Measurements from ENCODE around the gene SNAPIN.
A peak's percentile ranks its signal among the peaks of the same experiment; 100 is the strongest.

SNAPIN gene

GRCh38 chr1:153658400-153659174 is at the start of gene SNAPIN:
TSS of gene SNAPIN (plus strand) at chr1:153658703. CDS start at chr1:153658744, 41 bp downstream.
- DNase-seq (ENCODE audit: low read depth, low spot score) = peak; percentile 88
- peak within 1 kb of the TSS; percentile 70 for H3K4me3 ChIP-seq (ENCODE audit: low read depth, low read length)
- TF ChIP-seq, protein P1, sequence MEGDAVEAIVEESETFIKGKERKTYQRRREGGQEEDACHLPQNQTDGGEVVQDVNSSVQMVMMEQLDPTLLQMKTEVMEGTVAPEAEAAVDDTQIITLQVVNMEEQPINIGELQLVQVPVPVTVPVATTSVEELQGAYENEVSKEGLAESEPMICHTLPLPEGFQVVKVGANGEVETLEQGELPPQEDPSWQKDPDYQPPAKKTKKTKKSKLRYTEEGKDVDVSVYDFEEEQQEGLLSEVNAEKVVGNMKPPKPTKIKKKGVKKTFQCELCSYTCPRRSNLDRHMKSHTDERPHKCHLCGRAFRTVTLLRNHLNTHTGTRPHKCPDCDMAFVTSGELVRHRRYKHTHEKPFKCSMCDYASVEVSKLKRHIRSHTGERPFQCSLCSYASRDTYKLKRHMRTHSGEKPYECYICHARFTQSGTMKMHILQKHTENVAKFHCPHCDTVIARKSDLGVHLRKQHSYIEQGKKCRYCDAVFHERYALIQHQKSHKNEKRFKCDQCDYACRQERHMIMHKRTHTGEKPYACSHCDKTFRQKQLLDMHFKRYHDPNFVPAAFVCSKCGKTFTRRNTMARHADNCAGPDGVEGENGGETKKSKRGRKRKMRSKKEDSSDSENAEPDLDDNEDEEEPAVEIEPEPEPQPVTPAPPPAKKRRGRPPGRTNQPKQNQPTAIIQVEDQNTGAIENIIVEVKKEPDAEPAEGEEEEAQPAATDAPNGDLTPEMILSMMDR (IDR thresholded peaks at IDR 0.05; ENCODE audit: low read depth, low read length) = peak; percentile 19
- in situ Hi-C loops (cut with HindIII; ENCODE audit: low sequenced_read_pairs) = no loop called here

- in situ Hi-C loops (cut with HindIII; ENCODE audit: low sequenced_read_pairs) = no loop called here
- peak overlapping the region; percentile 37 for H3K4me3 ChIP-seq (ENCODE audit: low read depth, low read length)
- DNase-seq (ENCODE audit: low read depth, low spot score) = peak; percentile 94
- TF ChIP-seq, protein P1 (IDR thresholded peaks at IDR 0.05; ENCODE audit: low read depth, low read length) = no peak
Observed at GRCh38 chr1:153608742-153609584, 49.5 kb upstream of the SNAPIN start.

DNA sequence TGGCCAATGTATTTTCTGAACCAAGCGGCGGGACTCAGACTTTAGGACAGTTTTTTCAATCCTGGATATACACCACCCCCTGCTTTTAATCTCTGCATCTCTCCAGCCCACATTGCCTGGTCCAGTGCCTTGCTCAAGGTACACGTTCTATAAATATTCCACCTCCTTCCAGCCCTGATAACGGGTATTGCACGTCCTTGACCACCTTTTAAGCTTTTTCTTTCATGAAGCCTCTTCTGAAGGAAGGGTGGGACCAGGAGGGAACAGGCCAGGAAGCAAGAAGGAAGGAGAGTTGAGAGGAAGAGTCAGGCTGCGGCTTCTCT is 49.0 kb upstream of the SNAPIN start:
- H3K4me3 ChIP-seq (ENCODE audit: low read depth, low read length) = no peak overlapping the region
- TF ChIP-seq, protein P1 (IDR thresholded peaks at IDR 0.05; ENCODE audit: low read depth, low read length) = no peak
- no peak for DNase-seq (ENCODE audit: low read depth, low spot score)
- in situ Hi-C loops (cut with HindIII; ENCODE audit: low sequenced_read_pairs) = no loop called here

GRCh38 chr1:153610334-153610733 is 48.2 kb upstream of the SNAPIN start:
- peak; percentile 24 for DNase-seq (ENCODE audit: low read depth, low spot score)
- TF ChIP-seq, protein P1 (IDR thresholded peaks at IDR 0.05; ENCODE audit: low read depth, low read length) = no peak
- in situ Hi-C loops (cut with HindIII; ENCODE audit: low sequenced_read_pairs) = no loop called here
- H3K4me3 ChIP-seq (ENCODE audit: low read depth, low read length) = peak overlapping the region; percentile 86

DNA sequence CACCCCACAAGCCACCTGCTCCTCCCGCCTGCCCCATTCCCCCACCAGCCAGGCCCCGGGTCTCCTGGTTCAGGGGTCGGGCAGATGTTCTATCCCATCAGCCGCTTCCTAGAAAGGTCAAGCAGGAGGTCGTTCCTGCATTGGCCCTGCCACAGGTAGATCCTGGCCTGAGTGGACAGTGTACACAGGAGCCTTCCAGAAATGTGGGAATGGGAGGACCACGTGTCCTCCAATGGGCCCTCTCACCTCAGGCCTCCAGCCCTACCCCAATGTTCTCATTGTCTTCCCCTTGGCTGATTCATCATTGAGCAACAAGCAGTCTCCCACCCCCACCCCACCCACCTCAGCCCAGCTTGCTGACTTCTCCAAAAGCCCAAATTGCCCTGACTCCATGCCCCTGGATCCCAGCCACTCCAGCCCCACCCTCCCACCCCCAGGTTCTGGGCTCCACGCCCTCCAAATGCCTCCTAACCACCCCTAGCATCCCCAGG is 47.6 kb upstream of the SNAPIN start:
- TF ChIP-seq, protein P1 (IDR thresholded peaks at IDR 0.05; ENCODE audit: low read depth, low read length) = no peak
- H3K4me3 ChIP-seq (ENCODE audit: low read depth, low read length) = peak overlapping the region; percentile 86
- in situ Hi-C loops (cut with HindIII; ENCODE audit: low sequenced_read_pairs) = no loop called here
- peak; percentile 37 for DNase-seq (ENCODE audit: low read depth, low spot score)

DNA sequence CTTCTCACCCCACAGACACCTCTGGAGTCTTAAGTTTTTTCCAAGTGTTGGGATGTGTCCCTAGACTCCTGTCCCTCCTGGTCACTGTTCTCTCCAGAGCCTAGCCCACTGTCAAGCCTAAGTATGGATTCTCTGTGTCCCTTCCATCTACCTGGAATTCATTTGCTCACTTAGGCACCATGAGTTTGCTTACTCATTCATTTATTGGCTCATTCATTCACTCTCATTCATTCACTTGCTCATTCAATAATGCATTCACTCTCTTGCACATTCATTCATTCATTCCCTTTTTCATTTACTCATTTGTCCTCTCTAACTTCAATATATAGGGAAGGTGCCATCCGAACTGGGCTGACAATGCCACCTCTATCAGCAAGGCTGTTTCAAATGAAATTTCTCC is 47.1 kb upstream of the SNAPIN start:
- no peak for DNase-seq (ENCODE audit: low read depth, low spot score)
- TF ChIP-seq, protein P1 (IDR thresholded peaks at IDR 0.05; ENCODE audit: low read depth, low read length) = no peak
- peak overlapping the region; percentile 86 for H3K4me3 ChIP-seq (ENCODE audit: low read depth, low read length)
- in situ Hi-C loops (cut with HindIII; ENCODE audit: low sequenced_read_pairs) = no loop called here
